Measurements from ENCODE around the gene CCDC88C.

CCDC88C gene

DNA sequence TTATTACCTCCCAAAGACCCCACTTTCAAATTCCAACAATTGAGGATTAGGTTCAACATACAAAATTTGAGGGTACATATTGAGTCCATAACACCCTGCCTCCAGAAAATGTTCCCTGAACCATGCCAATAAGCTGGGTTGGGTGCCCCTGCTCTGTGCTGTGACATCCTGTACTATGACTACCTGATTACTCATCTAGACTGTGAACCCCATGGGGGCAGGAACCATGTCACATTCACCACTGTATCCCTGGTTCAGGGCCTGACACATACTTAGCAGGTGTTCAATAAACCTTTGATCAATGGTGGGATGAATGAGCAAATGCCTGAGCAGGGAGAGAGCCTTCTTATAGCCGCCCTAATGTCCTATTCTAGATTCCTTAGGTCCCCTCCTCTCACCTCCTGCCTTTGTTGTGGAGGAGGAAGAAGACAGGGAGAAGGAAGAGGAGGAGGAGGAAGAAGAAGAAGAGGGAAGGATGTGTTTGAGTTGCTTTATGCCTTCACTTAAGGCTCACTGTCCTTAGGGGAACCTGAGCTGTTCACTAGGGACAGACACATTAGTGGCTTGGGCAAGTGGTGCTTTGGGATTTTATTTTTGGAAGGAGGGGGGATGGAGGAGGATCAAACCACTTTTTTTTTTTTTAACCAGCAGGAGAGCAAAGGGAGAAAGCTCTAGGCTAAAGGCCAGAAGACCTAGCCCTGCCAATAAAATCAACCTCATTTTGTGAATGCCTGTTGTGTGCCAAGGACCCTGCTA lies 194.4 kb downstream of the CCDC88C start:
- no peak for TF ChIP-seq CTCF (IDR thresholded peaks at IDR 0.05; ENCODE audit: insufficient read depth, low read length, missing control alignments)
- H3K4me3 ChIP-seq (ENCODE audit: low read depth, low read length): no peak overlapping the region
- ChIA-PET POLR2A (no interaction called here), CTCF (interaction anchor here (1.2 to 1.4 kb wide), 2 partner anchors 21 to 50 kb away, joined by 3 to 8 read pairs; partner anchors contain the start of gene GPR68)
- no peak for DNase-seq (ENCODE audit: low read depth, low spot score)

All from AG04449 (cell line).